Measurements from ENCODE around the gene COL4A1.

COL4A1 gene

DNA sequence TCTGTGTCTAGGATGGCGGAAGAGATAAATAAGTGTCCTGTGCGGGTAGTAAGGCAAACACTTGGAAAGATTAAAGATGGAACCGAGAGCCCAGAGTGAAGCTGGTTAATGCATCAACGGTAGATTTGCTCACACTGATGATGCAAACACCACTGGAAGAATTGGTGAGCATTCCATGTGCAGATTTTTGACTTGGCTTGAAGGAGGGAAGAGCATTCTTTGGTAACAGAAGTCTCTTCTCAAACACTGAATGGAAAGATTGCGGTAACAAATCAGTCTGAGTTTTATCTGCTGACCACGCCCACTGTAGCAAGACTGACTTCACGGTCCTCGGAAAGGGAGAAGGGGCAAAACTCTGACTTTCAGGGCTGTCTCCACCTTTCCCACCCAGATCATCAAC is 112.5 kb downstream of the COL4A1 start:
- no peak overlapping the region for H3K27ac ChIP-seq (replicated peaks)
- H3K4me3 ChIP-seq (replicated peaks; ENCODE audit: insufficient read depth, low read length): no peak overlapping the region
- TF ChIP-seq GABPA (IDR thresholded peaks at IDR 0.05; ENCODE audit: low read depth) (no peak), SPI1 (IDR thresholded peaks at IDR 0.05; ENCODE audit: borderline replicate concordance, low read depth) (no peak), POLR2AphosphoS5 (IDR thresholded peaks at IDR 0.05; ENCODE audit: low read depth) (no peak)
- TF ChIP-seq, protein P1, sequence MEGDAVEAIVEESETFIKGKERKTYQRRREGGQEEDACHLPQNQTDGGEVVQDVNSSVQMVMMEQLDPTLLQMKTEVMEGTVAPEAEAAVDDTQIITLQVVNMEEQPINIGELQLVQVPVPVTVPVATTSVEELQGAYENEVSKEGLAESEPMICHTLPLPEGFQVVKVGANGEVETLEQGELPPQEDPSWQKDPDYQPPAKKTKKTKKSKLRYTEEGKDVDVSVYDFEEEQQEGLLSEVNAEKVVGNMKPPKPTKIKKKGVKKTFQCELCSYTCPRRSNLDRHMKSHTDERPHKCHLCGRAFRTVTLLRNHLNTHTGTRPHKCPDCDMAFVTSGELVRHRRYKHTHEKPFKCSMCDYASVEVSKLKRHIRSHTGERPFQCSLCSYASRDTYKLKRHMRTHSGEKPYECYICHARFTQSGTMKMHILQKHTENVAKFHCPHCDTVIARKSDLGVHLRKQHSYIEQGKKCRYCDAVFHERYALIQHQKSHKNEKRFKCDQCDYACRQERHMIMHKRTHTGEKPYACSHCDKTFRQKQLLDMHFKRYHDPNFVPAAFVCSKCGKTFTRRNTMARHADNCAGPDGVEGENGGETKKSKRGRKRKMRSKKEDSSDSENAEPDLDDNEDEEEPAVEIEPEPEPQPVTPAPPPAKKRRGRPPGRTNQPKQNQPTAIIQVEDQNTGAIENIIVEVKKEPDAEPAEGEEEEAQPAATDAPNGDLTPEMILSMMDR (IDR thresholded peaks at IDR 0.05; ENCODE audit: insufficient read depth, low read length): no peak
- TF ChIP-seq, protein P2, sequence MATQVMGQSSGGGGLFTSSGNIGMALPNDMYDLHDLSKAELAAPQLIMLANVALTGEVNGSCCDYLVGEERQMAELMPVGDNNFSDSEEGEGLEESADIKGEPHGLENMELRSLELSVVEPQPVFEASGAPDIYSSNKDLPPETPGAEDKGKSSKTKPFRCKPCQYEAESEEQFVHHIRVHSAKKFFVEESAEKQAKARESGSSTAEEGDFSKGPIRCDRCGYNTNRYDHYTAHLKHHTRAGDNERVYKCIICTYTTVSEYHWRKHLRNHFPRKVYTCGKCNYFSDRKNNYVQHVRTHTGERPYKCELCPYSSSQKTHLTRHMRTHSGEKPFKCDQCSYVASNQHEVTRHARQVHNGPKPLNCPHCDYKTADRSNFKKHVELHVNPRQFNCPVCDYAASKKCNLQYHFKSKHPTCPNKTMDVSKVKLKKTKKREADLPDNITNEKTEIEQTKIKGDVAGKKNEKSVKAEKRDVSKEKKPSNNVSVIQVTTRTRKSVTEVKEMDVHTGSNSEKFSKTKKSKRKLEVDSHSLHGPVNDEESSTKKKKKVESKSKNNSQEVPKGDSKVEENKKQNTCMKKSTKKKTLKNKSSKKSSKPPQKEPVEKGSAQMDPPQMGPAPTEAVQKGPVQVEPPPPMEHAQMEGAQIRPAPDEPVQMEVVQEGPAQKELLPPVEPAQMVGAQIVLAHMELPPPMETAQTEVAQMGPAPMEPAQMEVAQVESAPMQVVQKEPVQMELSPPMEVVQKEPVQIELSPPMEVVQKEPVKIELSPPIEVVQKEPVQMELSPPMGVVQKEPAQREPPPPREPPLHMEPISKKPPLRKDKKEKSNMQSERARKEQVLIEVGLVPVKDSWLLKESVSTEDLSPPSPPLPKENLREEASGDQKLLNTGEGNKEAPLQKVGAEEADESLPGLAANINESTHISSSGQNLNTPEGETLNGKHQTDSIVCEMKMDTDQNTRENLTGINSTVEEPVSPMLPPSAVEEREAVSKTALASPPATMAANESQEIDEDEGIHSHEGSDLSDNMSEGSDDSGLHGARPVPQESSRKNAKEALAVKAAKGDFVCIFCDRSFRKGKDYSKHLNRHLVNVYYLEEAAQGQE (IDR thresholded peaks at IDR 0.05; ENCODE audit: insufficient replicate concordance, low read depth): no peak
- no peak for DNase-seq (ENCODE audit: low read depth in 1 of 2, low spot score in 1 of 2)
- H3K27me3 ChIP-seq (ENCODE audit: insufficient read depth, poor library complexity, severe bottlenecking): no peaks in the 10 kb centered on the region

DNA sequence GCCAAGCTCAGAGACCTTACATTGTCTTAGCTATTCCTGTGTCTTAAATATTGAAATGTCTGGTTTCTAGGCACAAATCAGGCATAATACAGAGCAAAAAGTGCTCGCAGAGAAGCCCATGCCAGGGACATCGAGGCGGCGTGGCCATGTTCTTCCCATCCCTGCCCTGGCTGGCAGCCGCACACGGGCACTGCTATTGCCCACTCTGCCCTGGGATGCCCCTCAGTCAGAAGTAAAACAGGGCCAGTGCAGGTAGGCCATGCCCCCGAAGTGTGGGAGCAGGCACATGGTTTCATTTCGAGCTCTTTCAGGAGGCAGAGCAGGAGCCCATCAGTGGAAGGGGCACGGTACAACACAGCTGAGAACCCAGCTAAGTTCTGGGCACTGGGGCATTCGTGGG is 113.5 kb downstream of the COL4A1 start:
- Histone ChIP-seq H3K27ac (replicated peaks) (no peak overlapping the region), H3K4me3 (replicated peaks; ENCODE audit: insufficient read depth, low read length) (no peak overlapping the region), H3K27me3 (ENCODE audit: insufficient read depth, poor library complexity, severe bottlenecking) (no peaks in the 10 kb centered on the region)
- TF ChIP-seq, protein P2 (IDR thresholded peaks at IDR 0.05; ENCODE audit: insufficient replicate concordance, low read depth): no peak
- TF ChIP-seq POLR2AphosphoS5 (IDR thresholded peaks at IDR 0.05; ENCODE audit: low read depth) (no peak), SPI1 (IDR thresholded peaks at IDR 0.05; ENCODE audit: borderline replicate concordance, low read depth) (no peak), GABPA (IDR thresholded peaks at IDR 0.05; ENCODE audit: low read depth) (no peak)
- TF ChIP-seq, protein P1 (IDR thresholded peaks at IDR 0.05; ENCODE audit: insufficient read depth, low read length): no peak
- no peak for DNase-seq (ENCODE audit: low read depth in 1 of 2, low spot score in 1 of 2)

DNA sequence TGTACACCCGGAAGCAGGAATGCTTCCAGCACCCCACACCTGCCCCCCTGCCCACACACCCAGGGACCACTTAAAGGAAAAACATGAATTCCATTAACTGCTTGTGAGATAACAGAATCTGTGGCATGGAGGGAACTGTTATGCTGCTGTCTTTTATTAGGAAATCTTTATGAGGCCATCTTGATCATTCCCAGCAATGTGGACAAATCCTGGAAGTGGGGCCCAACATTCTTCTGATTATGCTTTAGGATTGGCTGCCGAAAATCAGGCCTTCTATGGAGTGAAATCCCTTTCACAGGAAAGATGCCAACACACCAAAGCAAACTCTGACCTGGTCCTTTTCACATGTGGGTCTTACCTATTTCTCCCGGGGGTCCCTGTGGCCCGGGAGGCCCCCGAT is 114.5 kb downstream of the COL4A1 start:
- no peaks in the 10 kb centered on the region for H3K27me3 ChIP-seq (ENCODE audit: insufficient read depth, poor library complexity, severe bottlenecking)
- no peak overlapping the region for H3K27ac ChIP-seq (replicated peaks)
- TF ChIP-seq, protein P1 (IDR thresholded peaks at IDR 0.05; ENCODE audit: insufficient read depth, low read length): no peak
- TF ChIP-seq, protein P2 (IDR thresholded peaks at IDR 0.05; ENCODE audit: insufficient replicate concordance, low read depth): no peak
- TF ChIP-seq POLR2AphosphoS5 (IDR thresholded peaks at IDR 0.05; ENCODE audit: low read depth) (no peak), GABPA (IDR thresholded peaks at IDR 0.05; ENCODE audit: low read depth) (no peak), SPI1 (IDR thresholded peaks at IDR 0.05; ENCODE audit: borderline replicate concordance, low read depth) (no peak)
- no peak for DNase-seq (ENCODE audit: low read depth in 1 of 2, low spot score in 1 of 2)
- H3K4me3 ChIP-seq (replicated peaks; ENCODE audit: insufficient read depth, low read length): no peak overlapping the region
